HEK293 (cell line): ENCODE data around the gene KRT9.

Experiments used
- ATF2 ChIP-seq: fragments of 450-650 bp; formaldehyde crosslinking; IDR thresholded peaks from 2 replicates; pipeline ENCODE4 v1.5.1; 2016; ENCODE audit warnings: missing biosample characterization, missing genetic modification characterization, low read depth
- EGR2 ChIP-seq: fragments of 450-650 bp; formaldehyde crosslinking; IDR thresholded peaks from 2 replicates; pipeline ENCODE4 v1.5.1; 2016; ENCODE audit warnings: low read depth, missing biosample characterization, missing genetic modification characterization
- GLI2 ChIP-seq: fragments of 450-650 bp; formaldehyde crosslinking; IDR thresholded peaks from 2 replicates; pipeline ENCODE4; 2017; ENCODE audit warnings: missing biosample characterization, missing genetic modification characterization, low read depth, borderline replicate concordance
- GLI4 ChIP-seq: fragments of 450-650 bp; formaldehyde crosslinking; IDR thresholded peaks from 2 replicates; pipeline ENCODE4 v1.5.1; 2016; ENCODE audit warnings: missing biosample characterization, missing genetic modification characterization
- GLIS2 ChIP-seq: fragments of 450-650 bp; formaldehyde crosslinking; IDR thresholded peaks from 2 replicates; pipeline ENCODE4 v1.5.1; 2016; ENCODE audit warnings: missing biosample characterization, missing genetic modification characterization
- HOXD13 ChIP-seq: sonication (generic); formaldehyde crosslinking; IDR thresholded peaks from 2 replicates; pipeline ENCODE4 v1.8.0; 2022; ENCODE audit warnings: missing genetic modification reagents, borderline replicate concordance
- MEIS1 ChIP-seq: sonication (generic); formaldehyde crosslinking; IDR thresholded peaks from 2 replicates; pipeline ENCODE4 v1.8.1; 2022; ENCODE audit warnings: missing genetic modification reagents, mild to moderate bottlenecking, borderline replicate concordance
- MZF1 ChIP-seq: fragments of 450-650 bp; formaldehyde crosslinking; IDR thresholded peaks from 2 replicates; pipeline ENCODE4 v1.5.1; 2017; ENCODE audit warnings: missing biosample characterization, missing genetic modification characterization, borderline replicate concordance
- REPIN1 ChIP-seq: fragments of 450-650 bp; formaldehyde crosslinking; IDR thresholded peaks from 2 replicates; pipeline ENCODE4 v1.5.1; 2017; ENCODE audit warnings: missing biosample characterization, missing genetic modification characterization, low read depth
- YY2 ChIP-seq: fragments of 450-650 bp; formaldehyde crosslinking; IDR thresholded peaks from 2 replicates; pipeline ENCODE4 v1.5.1; 2016; ENCODE audit warnings: missing biosample characterization, missing genetic modification characterization
- ZEB2 ChIP-seq: fragments of 450-650 bp; formaldehyde crosslinking; IDR thresholded peaks from 2 replicates; pipeline ENCODE4 v1.5.1; 2016; ENCODE audit warnings: missing biosample characterization, missing genetic modification characterization
- ZIC2 ChIP-seq: fragments of 450-650 bp; formaldehyde crosslinking; IDR thresholded peaks from 2 replicates; pipeline ENCODE4 v1.5.1; 2016; ENCODE audit warnings: missing biosample characterization, missing genetic modification characterization
- ZNF133 ChIP-seq: fragments of 450-650 bp; formaldehyde crosslinking; IDR thresholded peaks from 2 replicates; pipeline ENCODE4 v1.5.1; 2016; ENCODE audit warnings: missing biosample characterization, missing genetic modification characterization
- ZNF169 ChIP-seq: fragments of 450-650 bp; formaldehyde crosslinking; IDR thresholded peaks from 2 replicates; pipeline ENCODE4 v1.5.1; 2016; ENCODE audit warnings: missing biosample characterization, missing genetic modification characterization
- ZNF184 ChIP-seq: fragments of 450-650 bp; IDR thresholded peaks from 2 replicates; pipeline ENCODE4 v1.5.1; 2018; ENCODE audit warnings: missing biosample characterization, mild to moderate bottlenecking, missing genetic modification characterization
- ZNF202 ChIP-seq: fragments of 450-650 bp; formaldehyde crosslinking; IDR thresholded peaks from 2 replicates; pipeline ENCODE4 v1.5.1; 2016; ENCODE audit warnings: missing biosample characterization, missing genetic modification characterization, borderline replicate concordance
- ZNF211 ChIP-seq: fragments of 450-650 bp; formaldehyde crosslinking; IDR thresholded peaks from 2 replicates; pipeline ENCODE4 v1.5.1; 2016; ENCODE audit warnings: low read depth, missing biosample characterization, missing genetic modification characterization
- ZNF354C ChIP-seq: fragments of 450-650 bp; formaldehyde crosslinking; IDR thresholded peaks from 2 replicates; pipeline ENCODE4 v1.5.1; 2016; ENCODE audit warnings: missing biosample characterization, missing genetic modification characterization, low read depth, borderline replicate concordance
- ZNF37A ChIP-seq: fragments of 450-650 bp; IDR thresholded peaks from 2 replicates; pipeline ENCODE4 v1.5.1; 2018; ENCODE audit warnings: missing biosample characterization, missing genetic modification characterization
- ZNF423 ChIP-seq: fragments of 450-650 bp; formaldehyde crosslinking; IDR thresholded peaks from 2 replicates; pipeline ENCODE4 v1.5.1; 2016; ENCODE audit warnings: missing biosample characterization, missing genetic modification characterization
- ZNF549 ChIP-seq: fragments of 450-650 bp; IDR thresholded peaks from 2 replicates; pipeline ENCODE4 v1.5.1; 2018; ENCODE audit warnings: missing biosample characterization, missing genetic modification characterization, mild to moderate bottlenecking, inconsistent platforms, moderate library complexity
- ZNF558 ChIP-seq: fragments of 450-650 bp; formaldehyde crosslinking; IDR thresholded peaks from 2 replicates; pipeline ENCODE4 v1.5.1; 2016; ENCODE audit warnings: missing biosample characterization, missing genetic modification characterization
- ZNF596 ChIP-seq: fragments of 450-650 bp; IDR thresholded peaks from 2 replicates; pipeline ENCODE4 v1.5.0; 2018; ENCODE audit warnings: missing biosample characterization, mild to moderate bottlenecking, missing genetic modification characterization, moderate library complexity
- ZNF629 ChIP-seq: fragments of 450-650 bp; formaldehyde crosslinking; IDR thresholded peaks from 2 replicates; pipeline ENCODE4 v1.5.1; 2017; ENCODE audit warnings: missing biosample characterization, missing genetic modification characterization
- ZNF645 ChIP-seq: fragments of 450-650 bp; formaldehyde crosslinking; IDR thresholded peaks from 2 replicates; pipeline ENCODE4; 2016; ENCODE audit warnings: missing biosample characterization, missing genetic modification characterization
- ZNF658 ChIP-seq: fragments of 450-650 bp; formaldehyde crosslinking; IDR thresholded peaks from 2 replicates; pipeline ENCODE4; 2016; ENCODE audit warnings: missing biosample characterization, missing genetic modification characterization
- ZNF701 ChIP-seq: fragments of 450-650 bp; formaldehyde crosslinking; IDR thresholded peaks from 2 replicates; pipeline ENCODE4 v1.5.1; 2016; ENCODE audit warnings: missing biosample characterization, missing genetic modification characterization
- ZNF747 ChIP-seq: fragments of 450-650 bp; formaldehyde crosslinking; IDR thresholded peaks from 2 replicates; pipeline ENCODE4 v1.5.1; 2016; ENCODE audit warnings: missing biosample characterization, missing genetic modification characterization
- ZNF768 ChIP-seq: fragments of 450-650 bp; formaldehyde crosslinking; IDR thresholded peaks from 2 replicates; pipeline ENCODE4 v1.5.1; 2018; ENCODE audit warnings: missing biosample characterization, mild to moderate bottlenecking, missing genetic modification characterization
- ZNF843 ChIP-seq: fragments of 450-650 bp; formaldehyde crosslinking; IDR thresholded peaks from 2 replicates; pipeline ENCODE4 v1.5.1; 2016; ENCODE audit warnings: missing biosample characterization, missing genetic modification characterization
- TF ChIP-seq, protein P1 (sequence below): fragments of 450-650 bp; formaldehyde crosslinking; IDR thresholded peaks from 2 replicates; pipeline ENCODE4 v1.5.1; 2016; ENCODE audit warnings: missing biosample characterization, missing genetic modification characterization
- TF ChIP-seq, protein P2 (sequence below): fragments of 450-650 bp; formaldehyde crosslinking; IDR thresholded peaks from 2 replicates; pipeline ENCODE4 v1.5.1; 2016; ENCODE audit warnings: missing biosample characterization, missing genetic modification characterization

Gene KRT9

DNA sequence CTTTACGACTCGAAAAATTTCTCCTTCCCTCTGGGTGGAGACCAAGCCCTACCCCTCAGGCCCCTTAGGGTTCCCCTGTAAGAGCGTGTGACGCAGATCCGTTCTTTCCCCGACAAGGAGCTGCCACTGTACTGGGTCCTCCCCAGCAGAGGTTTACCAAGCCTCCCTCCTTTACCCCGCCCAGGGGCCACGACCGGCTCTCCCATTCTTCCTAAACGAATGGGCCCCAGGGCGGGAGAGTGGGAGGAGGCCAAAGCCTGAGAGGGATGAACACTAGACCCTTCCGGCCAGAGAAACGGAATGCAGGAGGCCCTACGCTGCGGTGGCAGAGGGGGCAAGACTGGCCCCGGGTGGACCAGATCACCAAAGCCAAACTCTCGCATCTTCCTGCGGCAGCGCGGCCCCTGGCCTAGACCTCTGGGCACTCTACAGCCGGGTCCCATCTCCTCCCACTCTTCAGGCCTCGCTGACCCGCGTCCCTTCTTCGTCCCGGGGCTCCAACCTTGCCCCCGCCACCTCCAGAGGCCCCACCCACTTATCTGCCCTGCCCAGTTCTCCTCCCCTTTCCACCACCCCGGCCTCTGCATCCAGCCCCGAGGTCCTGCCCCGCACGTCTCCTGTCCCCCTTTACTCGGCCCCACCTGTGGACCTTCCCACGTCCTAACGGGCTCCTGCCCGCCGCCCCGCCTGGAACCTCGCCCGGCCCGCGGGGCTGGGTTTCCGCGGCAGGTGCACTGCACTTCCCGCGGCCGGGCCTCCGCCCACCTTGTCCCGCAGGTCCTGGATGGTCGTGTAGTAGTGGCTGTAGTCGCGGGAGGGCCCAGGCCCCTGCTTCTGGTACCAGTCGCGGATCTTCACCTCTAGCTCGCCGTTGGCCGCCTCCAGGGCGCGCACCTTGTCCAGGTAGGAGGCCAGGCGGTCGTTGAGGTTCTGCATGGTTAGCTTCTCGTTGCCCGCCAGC, 44.5 kb downstream of the KRT9 start (continued):
- TF ChIP-seq ZNF658 (tag by site-specific recombination) (no peak), GLI2 (tag by site-specific recombination) (no peak), HOXD13 (no peak), ZNF423 (tag by site-specific recombination) (no peak), ZNF211 (tag by site-specific recombination) (no peak), ZEB2 (tag by site-specific recombination) (no peak), MEIS1 (CRISPR knock-in tag) (no peak), ZIC2 (tag by site-specific recombination) (no peak), GLI4 (no peak), GLIS2 (tag by site-specific recombination) (peak; percentile 71), ZNF133 (no peak), ZNF549 (tag by site-specific recombination) (no peak), ZNF747 (no peak), YY2 (no peak), ATF2 (no peak), ZNF184 (tag by site-specific recombination) (no peak), ZNF596 (no peak), MZF1 (tag by site-specific recombination) (no peak), ZNF354C (tag by site-specific recombination) (no peak), EGR2 (tag by site-specific recombination) (peak; percentile 87), ZNF701 (tag by site-specific recombination) (no peak), ZNF169 (no peak), REPIN1 (tag by site-specific recombination) (no peak), ZNF202 (tag by site-specific recombination) (no peak), ZNF645 (tag by site-specific recombination) (no peak), ZNF768 (tag by site-specific recombination) (no peak; the same call in 1 of the 2 replicates), ZNF843 (tag by site-specific recombination) (no peak), ZNF629 (tag by site-specific recombination) (no peak), ZNF37A (tag by site-specific recombination) (no peak), ZNF558 (tag by site-specific recombination) (no peak)
- TF ChIP-seq, protein P1, sequence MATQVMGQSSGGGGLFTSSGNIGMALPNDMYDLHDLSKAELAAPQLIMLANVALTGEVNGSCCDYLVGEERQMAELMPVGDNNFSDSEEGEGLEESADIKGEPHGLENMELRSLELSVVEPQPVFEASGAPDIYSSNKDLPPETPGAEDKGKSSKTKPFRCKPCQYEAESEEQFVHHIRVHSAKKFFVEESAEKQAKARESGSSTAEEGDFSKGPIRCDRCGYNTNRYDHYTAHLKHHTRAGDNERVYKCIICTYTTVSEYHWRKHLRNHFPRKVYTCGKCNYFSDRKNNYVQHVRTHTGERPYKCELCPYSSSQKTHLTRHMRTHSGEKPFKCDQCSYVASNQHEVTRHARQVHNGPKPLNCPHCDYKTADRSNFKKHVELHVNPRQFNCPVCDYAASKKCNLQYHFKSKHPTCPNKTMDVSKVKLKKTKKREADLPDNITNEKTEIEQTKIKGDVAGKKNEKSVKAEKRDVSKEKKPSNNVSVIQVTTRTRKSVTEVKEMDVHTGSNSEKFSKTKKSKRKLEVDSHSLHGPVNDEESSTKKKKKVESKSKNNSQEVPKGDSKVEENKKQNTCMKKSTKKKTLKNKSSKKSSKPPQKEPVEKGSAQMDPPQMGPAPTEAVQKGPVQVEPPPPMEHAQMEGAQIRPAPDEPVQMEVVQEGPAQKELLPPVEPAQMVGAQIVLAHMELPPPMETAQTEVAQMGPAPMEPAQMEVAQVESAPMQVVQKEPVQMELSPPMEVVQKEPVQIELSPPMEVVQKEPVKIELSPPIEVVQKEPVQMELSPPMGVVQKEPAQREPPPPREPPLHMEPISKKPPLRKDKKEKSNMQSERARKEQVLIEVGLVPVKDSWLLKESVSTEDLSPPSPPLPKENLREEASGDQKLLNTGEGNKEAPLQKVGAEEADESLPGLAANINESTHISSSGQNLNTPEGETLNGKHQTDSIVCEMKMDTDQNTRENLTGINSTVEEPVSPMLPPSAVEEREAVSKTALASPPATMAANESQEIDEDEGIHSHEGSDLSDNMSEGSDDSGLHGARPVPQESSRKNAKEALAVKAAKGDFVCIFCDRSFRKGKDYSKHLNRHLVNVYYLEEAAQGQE (tag by site-specific recombination): no peak
- TF ChIP-seq, protein P2, sequence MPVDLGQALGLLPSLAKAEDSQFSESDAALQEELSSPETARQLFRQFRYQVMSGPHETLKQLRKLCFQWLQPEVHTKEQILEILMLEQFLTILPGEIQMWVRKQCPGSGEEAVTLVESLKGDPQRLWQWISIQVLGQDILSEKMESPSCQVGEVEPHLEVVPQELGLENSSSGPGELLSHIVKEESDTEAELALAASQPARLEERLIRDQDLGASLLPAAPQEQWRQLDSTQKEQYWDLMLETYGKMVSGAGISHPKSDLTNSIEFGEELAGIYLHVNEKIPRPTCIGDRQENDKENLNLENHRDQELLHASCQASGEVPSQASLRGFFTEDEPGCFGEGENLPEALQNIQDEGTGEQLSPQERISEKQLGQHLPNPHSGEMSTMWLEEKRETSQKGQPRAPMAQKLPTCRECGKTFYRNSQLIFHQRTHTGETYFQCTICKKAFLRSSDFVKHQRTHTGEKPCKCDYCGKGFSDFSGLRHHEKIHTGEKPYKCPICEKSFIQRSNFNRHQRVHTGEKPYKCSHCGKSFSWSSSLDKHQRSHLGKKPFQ: no peak
